GM19035 (cell line): ENCODE data around the gene EPHX1.
"Not testable (repeated sequence)": the region's sequence is repeated elsewhere in the genome, so short reads cannot be mapped to it uniquely, and the experiment has no call there.

ENCODE experiments used
- ATAC-seq: cut with Tn5 transposase; IDR thresholded peaks from one replicate; pipeline ENCODE4 v1.9.1; 2021; ENCODE audit not compliant: unreplicated experiment

EPHX1 gene

DNA sequence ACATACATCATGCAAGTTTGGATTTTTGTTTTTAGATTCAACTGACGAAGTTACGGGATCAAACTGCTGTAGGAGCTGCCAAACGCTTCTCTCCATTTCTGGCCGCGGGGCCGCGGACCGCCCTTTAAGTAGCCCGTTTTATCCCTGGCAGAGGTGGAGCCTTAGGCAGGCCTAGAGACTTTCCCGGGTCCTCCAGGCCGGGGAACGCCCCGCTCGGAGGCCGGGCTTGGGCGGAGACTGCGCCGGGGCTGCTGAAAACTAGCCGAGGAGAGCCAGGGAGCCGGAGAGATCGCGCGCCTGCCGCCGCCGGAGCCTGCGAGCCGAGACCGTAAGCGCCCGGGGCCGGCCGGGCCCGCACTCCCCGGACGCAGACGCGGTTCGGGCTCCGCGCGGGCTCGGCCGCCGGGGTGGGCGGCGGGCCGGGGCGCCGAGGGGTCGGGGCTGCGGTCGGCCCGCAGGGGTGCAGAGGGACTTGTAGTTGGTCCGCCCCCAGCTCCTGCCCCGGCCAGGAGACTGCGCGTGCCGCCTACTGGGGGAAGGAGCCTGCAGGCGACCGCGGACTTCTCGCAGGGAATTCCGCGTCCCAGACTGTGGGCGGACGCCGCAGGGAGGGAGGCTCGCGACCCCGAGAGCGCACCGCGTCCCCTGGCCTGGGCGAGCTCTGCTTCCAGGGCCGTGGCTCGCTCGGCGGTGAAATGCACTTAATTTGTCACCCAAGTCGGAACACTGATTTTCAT is at the start of gene EPHX1:
Gene EPHX1, plus strand, starts transcription at position 283 of the 737 bp plus-strand sequence. CDS start 18,606 bp downstream, outside the sequence.
- peak; percentile 96 for ATAC-seq

DNA sequence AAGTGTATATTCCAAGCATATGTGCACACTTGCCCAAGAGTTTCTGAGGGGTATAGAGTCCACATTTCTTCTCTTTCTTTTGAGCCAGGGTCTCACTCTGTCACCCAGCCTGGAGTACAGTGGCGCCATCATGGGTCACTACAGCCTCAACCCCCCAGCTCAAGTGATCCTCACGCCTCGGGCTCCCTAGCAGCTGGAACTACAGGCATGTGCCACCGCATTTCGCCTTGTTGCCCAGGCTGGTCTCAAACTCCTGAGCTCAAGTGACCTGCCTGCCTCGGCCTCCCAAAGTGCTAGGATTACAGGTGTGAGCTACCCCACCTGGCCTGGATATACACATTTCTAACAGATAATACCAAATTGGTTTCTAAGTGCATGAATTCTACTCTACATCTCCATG is 49.4 kb upstream of the EPHX1 start:
- no peak for ATAC-seq

DNA sequence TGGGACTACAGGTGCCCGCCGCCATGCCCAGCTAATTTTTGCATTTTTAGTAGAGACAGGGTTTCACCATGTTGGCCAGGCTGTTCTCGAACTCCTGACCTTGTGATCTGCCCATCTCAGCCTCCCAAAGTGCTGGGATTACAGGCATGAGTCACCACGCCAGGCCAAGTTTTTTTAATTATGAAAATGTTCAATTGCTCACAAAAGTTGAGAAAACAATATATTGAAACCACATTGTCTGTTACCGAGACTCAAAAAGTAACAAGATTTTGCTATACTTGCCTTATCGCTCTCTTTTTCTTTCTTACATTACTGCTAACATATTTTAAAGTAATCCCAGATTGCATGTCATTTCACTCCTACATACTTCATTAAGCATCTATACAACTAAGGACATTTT is 48.5 kb upstream of the EPHX1 start:
- not testable (repeated sequence) for ATAC-seq

DNA sequence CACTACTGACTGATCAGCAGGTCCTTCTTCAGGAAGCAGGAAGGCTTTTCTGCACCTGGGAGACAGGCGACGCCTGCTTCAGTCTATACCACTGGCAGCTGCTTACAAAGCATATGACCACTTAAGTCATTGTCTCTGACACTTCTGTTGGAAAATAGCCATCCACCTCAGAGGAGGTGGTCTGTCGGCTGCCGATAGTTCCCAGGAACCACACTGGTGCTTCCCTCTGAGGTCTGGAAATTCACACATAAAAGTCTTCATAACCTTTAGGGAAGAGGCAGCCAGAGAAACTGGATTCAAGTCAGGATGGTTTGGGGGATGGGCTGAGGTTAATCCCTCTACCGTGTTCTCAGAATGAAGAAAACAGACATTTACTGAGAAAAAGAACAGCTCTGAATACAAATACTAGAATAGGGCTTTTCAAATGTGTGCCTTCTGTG is 47.9 kb upstream of the EPHX1 start:
- ATAC-seq, result no peak

DNA sequence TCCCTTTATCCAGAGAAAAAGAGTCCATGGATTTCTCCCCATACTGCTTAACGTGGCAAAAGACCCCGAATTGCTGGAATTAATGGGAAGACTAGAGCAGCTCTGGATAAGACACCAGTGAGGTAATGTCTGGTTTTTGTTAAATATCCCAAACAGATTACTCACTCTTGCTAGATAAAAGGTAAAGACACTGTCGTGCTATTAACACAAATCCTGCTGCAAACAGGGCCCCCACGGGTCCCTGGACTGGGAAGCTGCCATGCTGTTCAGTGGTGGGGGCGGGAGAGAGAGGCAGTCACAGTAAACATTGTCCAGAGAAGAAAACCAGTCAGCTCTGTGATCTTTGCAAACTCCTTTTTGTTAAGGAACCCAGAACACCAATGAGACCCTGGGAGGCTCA is 47.5 kb upstream of the EPHX1 start:
- ATAC-seq, result no peak

DNA sequence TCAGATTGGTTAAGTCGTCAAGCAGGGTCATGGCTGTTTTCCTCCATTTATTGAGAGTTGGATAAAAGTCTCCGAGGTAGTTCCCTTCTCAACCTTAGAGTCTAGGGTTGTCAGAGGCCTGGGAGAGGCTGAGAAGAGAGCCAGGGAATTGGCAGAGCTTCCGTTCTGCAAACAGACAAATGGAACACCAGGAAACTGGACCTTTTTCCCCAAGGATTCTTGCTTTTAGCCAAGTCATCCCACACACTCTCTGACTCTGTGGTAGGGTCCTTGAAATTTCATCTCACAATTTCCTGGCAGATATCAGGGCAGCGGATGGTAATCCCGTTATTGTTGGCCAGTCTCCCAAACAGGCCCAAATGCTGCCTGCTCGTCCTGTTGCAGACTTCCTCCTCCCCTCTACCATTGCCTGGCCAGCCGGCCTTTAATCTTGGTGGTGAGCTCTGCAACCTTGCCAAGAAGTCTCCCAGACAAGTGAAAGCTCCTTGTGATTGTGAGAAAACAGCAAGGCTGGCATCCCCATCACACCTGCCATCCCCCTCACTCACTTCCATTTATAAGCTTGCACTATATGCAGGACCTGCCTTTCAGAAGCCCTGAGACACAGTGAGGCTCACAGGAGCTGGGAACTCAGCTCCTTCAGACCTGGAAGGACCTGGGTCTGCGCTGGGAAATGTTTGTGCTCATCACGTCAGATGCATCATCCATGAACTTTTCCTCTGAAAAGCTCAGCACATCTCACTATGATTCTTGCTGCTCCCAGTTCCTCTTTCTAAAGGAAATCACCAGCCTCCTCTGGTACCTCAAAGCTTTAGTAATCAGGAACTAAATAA is 46.0 kb upstream of the EPHX1 start:
- ATAC-seq, result no peak

DNA sequence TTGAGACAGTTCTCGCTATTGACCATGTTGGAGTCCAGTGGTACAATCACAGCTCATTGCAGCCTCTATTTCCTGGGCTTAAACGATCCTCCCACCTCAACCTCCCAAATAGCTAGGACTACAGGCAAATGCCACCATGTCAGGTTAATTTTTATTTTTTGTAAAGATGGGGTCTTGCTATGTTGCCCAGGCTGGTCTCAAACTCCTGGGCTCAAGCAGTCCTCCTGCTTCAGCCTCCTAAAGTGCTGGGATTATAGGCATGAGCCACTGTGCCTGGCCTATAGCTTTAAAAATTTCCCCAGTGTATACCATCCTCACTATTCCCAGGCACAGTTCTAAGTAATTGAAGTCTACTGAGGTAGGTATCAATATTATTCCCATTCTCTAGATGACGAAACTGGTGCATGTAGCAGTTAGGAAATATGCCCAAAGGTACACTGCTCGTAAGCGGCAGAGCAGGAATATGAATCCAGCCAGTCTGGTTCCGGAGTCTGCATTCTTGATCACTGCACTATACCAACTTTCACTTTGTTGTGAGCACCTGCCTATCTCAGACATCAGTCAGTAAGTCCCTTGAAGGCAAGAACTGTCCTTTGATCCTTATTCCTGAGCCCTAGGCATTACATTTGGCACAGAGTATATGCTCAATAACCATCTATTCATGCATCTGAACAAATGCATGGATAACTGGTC is 43.8 kb upstream of the EPHX1 start:
- no peak for ATAC-seq

DNA sequence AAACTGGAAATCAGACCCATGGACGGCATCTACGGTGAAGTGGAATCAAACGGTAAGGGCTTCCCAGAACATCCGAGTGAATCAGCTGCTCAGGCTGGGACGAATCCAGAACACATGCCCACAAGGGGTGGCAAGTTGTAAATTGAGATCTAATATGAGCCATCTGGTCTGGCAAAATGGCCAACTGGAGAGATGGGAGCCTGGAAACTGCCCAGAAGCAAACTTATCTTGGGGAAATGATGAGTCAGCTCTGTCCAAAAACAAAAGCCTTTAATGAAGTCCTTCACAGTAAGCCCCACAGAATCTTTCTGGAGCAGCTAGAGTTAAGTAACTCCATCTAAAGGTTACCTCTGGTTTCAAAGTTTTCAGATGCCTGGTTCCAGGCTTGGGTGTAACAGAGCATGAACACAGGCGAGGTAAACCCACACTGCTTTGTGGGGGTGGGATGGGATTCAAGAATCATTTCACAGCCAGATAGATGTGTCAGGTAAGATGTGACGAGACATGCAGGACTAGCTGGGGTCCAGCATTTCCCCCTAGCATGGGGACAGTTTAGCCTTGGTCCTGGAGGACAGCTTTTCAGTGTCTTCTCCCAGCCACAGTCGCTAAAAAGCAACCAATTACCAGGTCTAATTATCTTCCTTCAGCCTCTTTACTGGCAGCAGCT is 42.8 kb upstream of the EPHX1 start:
- no peak for ATAC-seq

DNA sequence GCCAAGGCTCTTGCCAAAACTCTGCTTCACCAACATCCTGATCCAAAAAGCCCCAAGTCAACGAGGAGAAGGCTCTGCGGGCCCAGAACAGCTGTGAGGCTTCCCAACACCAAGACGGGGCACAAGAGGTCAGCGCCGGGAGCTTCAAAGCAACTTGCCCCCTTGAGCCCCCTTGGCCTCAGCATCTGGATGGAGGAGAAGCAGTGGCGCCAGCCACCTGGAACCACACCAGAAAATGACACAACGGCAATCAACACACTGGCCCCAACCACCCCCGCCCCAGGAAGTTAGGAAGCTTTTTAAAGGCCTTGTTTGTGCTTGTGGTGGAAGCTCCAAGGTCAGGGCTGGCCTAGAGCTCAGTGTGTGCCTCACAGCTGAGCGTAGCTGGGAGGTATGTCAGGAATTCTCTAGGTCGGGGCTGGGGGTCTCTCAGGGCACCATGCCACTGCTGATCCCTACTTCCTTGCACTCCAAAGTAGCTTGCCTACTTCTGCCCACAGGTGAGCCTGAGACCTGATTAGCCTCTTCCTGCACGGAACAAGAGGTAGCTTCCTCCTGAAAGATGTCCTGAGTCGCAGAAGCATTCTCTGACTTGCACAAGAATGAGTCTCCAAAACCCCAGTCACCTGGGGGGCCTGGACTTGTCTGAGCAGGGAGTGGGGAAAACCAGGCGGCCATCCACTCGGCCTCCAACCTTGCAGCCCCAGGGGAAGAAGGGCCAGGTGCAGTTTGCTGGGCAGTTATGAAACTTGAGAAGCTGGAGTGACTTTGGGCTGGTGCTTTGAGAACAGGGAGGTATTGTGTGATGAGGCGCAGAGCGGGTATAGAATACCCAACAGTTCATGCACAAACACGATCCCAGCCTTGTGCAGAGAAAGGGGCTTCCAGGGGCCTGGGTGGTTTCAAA is 42.0 kb upstream of the EPHX1 start:
- ATAC-seq, result no peak

DNA sequence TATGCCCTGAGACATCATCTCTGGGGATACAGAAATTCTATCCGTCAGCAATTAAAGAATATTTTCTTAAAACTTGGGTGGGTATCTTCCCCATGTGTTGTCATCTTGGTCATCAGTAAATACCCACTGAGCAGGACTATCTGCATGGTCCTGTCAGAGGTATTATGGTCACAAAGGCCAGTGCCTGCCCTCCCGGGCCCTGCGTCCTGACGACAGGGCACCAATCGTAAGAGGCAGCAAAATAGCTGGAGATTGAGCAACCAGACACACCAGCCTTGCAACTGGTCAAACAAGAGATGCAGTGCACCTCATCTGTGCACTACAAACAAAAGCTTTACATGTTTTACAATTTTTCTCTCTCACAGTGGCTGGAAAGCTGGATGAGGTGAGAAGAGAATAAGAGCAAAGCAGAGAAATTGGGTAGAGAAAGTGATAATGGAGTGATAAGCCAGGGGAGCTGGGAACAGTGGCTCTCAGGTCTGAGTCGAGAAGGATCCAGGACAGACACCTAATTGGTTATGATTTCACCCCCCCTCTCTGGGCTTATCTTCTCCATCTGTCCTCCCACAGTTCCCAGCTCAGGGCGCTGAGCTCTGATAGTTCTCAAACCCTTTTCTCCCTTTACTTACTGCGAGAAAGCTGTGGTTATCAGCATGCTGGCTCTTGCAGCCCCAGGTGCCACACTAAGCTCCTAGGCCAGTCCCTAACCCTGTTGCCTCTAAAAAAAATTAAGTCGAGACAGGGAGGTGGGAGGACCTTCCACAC is 41.1 kb upstream of the EPHX1 start:
- no peak for ATAC-seq

DNA sequence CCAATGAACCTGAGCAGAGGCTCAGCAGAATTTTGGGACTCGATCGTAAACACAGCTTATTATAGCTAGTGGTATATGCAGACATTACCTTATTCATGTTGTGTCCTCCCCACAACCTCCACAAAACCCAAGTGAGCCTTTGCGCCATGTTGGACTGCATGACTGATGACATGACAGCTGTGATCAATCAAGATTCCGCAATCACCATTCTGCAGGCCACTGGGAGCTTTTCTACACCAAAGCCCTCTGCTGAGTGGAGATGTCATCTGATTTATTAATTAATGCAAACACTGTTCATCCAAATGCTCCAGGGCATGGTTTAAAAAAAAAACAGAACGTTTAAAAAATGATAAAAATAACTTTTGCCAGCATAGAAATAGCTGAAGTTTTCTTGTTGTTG is 40.2 kb upstream of the EPHX1 start:
- ATAC-seq, result no peak

DNA sequence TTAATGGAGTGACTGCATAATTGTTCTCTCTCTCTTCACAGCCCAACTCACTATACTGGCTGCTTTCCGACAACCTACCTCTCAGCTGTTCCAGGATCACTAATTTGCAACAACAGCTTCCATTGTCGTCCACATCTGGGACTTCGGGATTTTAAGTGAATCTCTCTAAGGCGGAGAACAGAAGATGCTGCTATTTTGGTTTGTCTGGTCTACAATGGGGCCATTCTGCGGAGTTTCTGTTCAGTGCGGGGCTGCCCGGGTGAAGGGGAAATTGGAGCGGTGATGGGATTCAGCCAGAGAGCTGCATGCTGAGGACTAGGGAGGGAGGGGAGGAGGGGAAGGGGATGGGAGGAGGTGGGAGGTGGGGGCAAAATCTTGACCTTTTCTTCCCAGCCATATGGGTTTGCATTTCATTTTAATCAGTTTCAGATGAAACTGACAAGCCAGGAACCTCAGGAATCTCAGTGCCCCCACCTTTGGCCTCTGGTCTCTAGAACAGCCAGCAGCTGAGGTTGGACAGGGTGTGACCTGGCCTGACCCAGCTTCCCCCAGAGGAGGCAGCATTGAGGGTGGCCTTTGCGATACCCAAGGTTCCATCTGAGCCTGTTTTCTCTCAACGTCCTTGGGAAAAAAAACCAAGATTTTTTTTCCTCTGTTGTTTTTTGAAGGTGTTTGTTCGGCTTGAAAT is 39.2 kb upstream of the EPHX1 start:
- no peak for ATAC-seq

DNA sequence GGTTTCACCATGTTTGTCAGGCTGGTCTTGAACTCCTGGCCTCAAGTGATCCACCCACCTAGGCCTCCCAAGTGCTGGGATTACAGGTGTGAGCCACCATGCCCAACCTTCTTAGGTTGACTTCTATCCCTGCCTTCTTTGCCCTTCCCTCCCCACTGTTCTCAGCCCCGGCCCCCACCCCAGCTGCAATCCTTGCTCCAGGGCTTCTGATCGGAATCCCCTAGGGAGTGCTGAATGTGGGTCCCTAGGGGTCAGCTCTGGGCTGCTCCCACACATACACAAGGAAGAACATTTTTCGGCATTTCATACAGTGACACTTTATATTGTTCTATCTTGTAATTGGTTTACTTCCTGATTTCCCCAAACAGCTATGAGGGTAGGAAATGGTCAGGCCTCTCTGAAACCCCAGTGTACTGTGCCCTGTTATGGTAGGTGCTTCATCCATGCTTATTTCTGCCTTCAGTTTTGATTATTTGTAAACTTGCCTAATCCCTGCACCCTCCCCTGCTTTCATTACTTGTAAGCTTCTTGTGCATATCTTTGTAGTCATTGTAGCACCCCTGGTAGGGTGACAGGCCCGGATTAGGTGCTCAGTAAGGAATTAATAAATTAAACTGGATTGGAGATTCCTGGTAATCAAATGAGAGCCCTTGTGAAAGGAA is 38.1 kb upstream of the EPHX1 start:
- no peak for ATAC-seq

DNA sequence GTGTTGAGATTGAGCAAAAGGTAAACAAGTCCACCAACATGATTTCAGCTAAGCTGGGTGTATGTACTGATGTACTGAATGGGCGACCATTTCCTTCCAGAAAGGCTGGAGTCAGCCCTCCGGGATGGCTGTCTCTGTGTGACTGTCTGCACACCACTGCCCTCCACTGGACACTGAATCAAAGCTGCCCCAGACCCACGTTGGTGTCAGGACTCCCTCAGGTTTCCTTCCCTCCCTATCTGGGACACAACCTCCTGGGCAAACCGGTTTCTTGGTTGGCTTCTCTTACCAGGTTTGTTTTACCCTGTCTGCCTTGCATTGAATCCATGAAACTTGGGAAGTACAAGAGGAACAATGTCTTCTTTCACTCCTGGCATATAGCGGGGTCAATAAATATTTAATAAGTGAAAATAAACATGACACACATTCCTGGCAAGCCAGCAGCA is 37.6 kb upstream of the EPHX1 start:
- peak; percentile 52 for ATAC-seq

DNA sequence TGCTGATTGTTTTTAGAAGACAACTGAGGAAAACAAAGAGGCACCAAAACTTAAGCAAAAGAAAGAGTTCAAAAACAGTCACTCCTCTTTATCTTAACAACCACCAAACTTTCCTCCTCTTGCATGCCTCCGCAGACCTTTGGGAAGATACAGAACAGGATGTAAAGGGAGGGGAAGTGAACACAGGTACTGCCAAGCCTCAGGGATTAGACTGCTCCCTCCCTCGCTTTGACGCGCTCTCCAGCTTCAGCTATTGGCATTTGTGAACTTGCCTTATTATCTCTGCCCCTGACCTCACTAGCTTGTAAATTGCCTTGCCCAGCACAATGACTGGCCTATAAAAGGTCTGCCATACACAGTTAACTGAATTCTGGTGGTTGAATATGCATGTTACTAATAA is 37.1 kb upstream of the EPHX1 start:
- no peak for ATAC-seq

DNA sequence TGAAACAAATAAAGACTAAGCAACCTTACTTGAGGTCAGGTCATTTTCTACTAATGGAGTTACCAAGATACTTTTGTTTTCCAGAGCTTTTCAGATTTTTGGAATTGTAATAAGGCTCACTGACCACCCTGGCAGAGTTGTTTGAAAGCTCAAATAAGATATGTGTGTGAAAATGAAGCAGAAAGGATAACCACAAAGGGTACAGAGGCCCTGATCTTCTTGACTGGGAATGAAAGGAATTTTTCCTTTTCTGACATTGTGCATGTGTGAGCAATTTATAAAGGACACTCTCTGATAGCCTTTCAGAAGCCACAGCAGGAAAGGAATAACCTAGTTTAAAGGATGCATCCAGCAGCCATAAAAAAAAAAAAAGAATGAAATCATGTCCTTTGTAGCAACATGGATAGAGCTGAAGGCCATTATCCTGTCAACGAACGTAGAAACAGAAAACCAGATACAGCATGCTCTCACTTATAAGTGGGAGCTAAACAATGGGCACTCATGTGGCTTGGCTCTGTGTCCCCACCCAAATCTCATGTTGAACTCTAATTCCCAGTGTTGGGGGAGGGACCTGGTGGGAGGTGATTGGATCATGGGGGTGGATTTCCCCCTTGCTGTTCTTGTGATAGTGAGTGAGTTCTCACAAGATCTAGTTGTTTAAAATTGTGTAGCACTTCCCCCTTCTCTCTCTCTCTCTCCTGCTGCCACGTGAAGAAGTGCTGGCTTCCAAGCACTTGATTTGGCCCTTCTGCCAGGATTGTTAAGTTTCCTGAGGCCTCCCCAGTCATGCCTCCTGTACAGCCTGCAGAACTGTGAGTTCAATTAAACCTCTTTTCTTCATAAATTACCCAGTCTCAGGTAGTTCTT is 35.4 kb upstream of the EPHX1 start:
- no peak for ATAC-seq

DNA sequence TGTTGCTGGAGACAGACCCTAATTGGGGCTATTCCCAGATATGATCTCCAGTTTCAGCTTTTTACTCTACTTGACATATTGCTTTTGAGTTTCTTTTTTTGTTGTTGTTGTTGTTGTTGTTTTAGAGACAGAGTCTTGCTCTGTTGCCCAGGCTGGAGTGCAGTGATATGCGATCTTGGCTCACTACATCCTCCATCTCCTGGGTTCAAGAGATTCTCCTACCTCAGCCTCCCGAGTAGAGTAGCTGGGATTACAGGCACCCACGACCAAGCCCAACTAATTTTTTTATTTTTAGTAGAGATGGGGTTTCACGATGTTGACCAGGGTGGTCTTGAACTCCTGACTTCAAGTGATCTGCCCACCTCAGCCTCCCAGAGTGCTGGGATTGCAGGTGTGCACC is 33.6 kb upstream of the EPHX1 start:
- no peak for ATAC-seq
